Left forelimb (tissue), 1 donor: ENCODE data around the gene NEU1.
A peak's percentile ranks its signal among the peaks of the same experiment; 100 is the strongest.

Experiments
- DNase-seq: peaks from one replicate; pipeline ENCODE4 v3.0.0-alpha.2; 2018; ENCODE audit warnings: low spot score

The NEU1 gene

DNA sequence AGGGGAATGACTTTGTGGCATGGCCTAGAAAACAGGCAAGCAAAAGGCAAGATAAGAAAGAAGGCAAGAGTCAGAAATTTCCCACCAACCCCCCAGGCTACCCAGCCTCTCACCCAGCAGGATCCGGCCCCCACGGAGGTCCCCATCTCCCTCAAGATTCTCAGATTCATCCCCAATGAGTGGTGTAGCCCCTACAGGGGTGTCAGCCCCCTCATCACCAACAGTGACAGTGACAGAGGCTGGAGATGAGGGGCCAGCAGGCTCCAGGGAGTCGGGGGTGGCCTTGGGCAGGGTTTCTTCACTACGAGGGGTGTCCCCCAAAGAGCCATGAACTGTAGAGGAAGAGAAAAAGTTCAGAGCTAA lies 33.9 kb upstream of the NEU1 start:
- DNase-seq, result peak; percentile 51

DNA sequence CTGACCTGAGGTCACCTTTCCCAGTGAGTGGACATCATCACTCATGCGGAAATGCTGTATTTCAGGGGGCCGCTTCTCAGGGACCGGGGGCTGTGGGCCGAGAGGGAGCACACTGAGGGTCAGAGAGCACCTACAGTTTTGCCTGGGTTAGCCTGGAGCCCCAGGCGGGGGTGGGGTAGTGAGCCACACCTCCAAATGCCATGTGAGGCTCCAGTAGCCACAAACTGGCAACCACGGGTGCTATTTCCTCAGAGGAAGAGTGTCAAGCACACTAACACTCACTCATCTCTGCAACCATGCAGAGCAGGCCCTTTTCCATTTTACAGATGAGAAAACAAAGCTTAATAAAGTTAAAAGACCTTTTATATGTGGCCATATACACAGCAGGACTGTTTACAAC lies 30.2 kb upstream of the NEU1 start:
- DNase-seq, result no peak

DNA sequence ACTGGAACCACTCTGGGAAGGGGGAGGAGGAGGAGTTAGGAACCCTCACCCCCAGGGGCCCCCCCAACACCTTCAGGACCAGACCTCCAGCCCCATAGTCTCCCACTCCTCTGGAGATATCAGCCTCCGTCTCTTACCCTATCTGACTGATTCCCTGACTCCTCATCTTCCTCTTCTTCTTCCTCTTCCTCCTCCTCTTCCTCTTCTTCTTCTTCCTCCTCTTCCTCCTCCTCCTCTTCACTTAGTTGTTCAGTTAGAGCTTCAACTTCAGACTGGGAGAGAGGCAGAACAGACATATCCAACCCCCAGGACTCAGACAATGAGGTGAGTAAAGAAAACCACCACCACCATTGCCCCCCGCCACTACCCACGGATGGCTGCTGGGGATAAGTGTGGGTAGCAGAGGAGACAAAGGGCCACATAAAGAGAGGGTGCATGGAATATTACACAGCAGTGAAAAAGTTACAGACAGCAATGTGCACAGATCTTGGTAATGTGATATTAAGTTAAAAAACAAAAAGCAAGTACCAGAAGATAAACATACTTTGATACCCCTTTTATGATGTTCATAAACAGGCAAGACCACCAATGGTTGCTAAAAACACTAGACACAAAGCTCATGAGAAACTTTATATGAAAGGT lies 26.8 kb upstream of the NEU1 start:
- DNase-seq, result peak; percentile 59

DNA sequence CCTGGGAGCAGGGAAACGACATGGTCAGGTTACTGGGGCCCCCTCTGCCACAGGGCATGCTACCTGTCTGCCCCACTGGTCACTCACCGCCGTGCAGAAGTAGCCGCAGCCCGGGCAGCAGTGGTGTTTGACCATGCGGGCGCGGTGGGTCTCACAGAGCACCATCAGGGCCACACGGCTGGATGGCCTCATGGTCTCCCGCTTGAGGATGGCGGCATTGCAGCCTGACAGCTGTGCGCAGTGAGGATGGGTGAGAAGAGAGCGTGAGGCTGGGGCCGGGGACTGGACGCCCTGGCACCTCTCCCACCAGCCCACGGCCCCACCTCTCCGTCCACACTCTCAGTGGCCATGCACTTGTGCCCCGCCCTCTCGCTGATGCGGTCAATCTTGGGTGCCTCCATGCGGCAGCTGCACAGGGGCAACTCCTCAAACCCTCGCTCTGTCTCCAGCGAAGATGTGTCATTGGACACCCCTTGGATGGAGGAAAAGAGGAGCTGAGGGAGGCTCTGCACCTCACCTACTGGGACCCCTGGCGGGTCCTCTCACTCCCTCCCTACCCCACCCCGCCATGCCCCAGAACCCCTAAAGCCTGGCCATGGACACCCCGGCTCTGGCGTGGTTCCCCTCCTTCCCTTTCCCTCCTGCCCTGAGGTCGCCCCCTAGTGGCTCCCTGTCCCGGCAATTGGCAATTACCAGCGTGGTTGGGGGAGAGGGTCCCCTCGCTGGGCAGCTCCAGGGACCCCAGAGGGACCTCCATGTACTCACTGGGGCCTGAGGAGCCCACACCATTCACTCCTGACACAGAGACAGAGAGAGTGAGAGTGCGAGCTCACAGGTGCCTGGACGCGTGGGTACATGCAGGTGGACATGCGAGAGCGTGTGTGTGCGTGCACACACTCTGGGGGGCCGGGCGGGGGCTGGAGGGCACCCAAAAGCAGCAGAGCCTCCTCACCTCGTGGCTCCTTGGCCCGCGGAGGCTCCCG lies 25.9 kb upstream of the NEU1 start:
- DNase-seq, result peak; percentile 62

DNA sequence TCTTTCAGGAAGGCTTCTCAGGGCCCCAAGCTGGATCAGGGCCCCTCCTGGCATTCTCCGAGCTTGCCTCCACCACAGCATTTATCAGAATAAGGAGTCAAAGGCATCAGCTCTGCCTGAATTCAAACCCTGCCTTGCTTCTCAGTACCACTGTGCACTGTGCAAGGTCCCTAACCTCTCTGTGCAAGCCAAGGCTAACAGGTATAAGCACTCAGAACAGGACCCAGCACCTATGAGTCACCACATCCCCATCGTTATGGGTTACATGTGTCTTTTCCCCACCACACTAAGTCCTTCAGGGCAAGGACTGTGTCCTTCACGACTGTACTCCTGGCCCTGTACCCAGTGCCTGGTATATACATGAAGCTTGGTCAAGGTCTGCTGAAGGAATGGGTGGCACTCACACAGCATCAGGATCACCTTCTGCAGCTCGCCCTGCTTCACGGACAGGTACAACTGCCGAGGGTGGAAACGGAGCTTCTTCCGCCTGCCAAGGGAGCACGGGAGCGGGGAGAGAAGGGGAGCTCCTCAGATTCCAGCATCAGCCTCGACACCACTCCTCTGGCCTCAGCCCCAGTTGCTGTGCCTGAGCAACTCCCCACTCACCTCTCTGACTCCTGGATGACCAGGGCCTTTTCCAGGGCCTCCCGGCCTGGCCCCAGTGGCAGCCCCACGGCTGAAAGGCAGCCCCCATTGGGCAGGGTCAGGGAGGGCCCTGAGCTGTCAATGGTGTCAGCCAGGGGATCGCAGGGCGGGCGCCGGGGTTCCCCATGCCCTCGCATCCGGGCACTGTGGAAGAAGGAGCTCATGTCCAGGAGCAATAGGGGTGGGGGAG lies 24.8 kb upstream of the NEU1 start:
- DNase-seq, result peak; percentile 55

DNA sequence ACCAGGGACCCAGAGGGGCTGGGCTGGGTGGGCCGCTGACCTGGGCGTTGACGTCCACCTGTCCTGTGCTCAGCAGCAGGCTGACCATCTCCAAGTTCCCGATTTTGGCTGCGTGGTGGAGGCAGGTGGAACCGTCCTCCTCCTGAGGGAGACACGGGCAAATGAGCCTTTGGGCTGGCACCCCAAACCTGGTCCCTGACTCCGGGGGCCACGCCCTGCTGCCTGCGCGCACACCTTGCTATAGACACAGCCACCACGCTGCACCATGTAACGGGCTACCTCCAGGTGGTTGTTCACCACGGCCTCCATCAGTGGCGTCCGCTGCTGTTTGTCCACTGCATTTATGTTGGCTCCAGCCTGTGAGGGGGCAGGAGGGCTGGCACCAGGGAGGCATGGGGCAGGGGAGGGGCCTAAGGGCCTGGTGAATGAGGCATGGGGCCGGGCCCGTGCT lies 23.9 kb upstream of the NEU1 start:
- DNase-seq, result peak; percentile 52

DNA sequence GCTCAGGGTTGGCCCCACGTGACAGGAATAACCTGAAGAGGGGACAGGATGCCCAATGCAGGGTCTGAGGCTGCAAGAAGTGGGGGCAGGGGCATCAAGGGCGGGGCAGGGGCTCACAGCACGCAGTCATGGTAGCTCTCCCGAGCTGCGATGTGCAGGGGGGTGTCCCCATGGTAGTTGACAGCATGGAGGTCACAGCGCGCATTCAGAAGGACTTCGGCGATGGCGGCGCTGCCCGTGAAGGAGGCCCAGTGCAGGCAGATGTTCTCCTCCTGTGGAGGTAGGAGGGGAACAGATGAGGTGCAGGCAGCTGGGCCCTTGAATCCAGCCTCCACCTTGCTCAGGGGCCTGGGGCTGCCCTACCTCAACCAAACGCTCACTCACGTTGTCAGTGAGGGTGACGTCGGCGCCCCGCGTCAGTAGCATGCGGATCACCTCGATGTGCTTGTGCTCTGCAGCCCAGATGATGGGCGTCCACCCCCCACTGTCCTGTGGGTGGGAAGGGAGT lies 22.0 kb upstream of the NEU1 start:
- DNase-seq, result no peak

DNA sequence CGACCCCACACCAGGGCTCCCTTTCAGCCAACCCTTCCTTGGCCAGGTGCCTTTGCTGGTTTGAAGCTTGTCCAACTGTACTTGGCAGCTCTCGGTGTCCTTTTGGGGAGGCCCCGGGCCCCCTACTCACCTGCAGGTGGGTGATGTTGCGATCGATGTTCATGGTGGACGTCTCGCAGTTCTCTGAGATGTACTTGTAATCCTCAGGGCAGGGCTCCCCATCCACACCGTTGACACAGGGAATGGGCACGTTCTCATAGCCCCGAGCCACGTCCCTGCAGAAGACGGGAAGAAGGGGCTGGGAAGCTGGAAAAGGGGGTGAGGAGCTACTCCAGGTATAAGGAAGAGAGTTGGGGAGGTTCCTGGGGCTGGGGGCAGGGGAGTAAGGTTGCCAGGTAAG lies 21.1 kb upstream of the NEU1 start:
- DNase-seq, result peak; percentile 53

DNA sequence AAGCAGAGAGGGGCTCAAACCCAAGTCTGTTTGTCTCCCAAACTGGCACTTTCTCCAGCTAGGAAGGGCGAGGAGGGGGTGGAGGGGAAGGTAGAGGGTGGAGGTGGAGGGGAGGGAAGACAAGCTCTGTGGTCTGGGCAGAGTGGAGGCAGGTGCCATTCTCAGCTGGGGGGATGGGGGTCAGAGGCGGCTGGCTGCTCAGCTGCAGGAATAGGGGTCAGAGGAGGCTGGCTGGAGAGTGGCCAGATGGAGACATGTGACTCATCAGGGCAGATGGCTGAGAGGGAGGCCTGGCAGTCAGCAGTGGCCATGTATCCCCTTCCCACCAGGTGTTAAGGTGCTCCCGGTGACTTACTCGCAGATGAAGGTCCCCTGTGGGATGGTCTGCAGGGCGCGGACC lies 19.7 kb upstream of the NEU1 start:
- DNase-seq, result no peak

DNA sequence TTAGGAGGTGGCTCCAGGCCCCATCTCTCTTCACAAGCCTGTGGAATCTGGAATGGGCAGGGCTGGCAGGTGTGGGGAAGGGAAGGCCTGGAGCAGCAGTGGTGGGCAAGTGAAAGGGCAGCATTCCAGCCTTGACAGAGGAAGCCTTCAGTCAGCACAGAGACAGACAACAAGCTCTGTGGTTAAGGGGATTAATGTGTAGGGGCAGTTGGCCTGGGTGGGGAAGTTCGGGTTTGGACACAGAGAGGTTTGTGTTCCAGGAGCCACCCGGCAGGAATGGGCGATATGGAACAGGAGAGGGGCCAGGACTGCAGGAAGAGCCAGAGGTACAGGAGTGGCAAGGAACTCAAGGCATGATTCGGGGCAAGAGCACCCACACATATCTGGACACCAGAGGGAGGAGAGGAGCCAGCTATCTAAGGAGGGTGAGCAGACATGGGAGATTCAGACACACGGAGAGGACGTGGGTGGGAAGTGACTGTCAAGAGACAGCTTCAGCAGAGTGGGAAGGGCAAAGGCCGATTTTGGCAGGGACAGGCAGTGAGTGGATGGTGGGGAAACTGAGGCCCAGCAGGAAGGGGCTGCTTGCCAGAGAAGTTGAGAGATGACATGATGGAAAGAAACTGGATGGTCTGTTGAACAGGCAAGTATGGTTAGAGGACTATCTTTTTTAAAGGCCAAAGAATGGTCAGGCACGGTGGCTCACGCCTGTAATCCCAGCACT lies 18.7 kb upstream of the NEU1 start:
- no peak for DNase-seq

DNA sequence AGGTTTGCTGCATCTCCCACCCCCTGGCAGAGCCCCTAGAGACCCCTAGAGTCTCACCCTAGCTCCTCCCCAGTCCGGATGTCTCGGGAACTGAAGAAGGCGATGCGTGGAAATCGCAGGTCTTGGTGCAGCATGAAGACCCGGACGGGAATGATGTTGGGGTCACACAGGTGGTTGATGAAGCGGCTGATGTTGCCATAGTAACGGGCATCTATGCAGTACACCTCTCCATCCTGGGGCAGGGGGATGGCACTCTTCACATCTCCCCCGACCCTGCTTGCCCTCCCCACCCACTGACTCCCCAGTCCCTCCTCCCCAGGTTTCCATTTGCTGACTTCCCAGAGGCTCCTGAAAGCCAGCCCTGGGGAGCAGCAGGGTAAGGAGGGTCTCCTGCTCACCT lies 18.0 kb upstream of the NEU1 start:
- DNase-seq, result peak; percentile 41

DNA sequence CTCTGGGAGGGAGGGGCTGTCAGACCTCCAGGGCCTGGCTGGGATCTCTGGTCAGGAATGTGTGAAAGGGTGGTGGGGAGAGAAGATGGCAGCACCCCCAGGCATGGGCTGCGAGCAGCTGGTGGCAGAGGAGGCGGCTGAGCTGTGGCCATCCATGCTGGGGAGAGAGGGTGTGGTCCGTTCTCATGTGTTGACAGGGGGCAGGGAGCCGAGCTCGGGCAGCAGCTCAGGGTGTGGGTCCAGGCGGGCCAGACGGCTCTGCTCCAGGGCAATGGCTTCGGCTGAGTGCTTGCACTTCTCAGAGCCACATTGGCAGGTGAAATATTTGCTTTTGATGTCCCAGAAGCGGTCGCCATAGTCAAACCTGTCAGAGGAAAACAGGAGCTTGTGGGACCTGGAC lies 17.3 kb upstream of the NEU1 start:
- DNase-seq, result peak; percentile 36

DNA sequence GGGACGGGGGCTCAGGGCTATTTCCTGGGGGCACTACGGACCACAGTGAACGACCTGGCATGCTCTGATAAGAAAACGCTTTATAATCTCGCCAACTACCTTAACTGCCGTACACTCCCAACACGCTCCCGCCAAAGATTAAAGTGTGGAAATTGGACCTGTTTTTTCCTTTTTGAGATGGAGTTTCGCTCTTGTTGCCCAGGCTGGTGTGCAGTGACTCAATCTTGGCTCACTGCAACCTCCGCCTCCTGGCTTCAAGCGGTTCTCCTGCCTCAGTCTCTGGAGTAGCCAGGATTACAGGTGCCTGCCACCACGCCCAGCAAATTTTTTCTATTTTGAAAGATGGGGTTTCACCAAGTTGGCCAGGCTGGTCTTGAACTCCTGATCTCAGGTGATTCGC lies 16.5 kb upstream of the NEU1 start:
- DNase-seq, result no peak

DNA sequence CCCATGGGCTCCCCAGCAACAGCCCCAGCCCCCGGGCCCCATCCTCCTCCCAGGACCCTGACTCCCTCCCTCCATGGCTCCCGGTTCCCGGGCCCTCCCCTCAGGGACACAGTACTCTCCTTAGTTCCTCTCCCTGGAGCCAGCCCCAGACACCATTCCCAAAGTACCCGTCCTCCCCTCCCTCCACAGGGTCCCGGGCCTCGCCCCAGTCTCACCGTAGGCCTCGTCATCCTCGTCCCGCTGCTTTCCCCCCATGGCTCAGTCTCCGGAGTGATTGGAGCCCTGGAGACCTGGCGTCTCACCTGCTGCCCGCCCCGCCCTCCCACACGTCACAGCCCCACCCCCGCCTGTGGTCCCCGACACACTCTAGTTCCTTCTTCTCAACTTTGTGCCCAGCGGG lies 16.1 kb upstream of the NEU1 start, which contains the start of gene SLC44A4:
Gene SLC44A4 (minus strand): TSS at position 272 of the 400 bp plus-strand sequence. CDS start 17 bp downstream, at position 255.
- no peak for DNase-seq

DNA sequence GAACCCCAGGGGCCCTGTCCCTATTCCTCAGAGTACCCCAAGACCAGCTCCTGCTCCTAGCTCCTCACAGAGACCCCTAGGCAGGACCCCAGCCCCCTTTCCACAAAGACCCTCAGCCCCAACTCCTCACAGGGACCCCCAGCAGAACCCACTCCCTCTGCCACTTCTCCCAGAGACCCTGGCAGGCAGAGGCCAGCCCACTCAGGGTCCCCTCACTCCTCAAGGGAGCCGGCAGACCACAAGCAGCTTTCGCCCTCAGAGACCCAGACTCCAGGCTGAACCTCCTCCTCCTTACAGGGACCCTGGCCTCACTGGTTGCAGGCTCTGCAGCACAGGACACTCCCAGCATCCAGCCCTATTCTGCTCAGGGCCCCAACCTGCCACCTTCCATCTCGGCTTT lies 15.6 kb upstream of the NEU1 start:
- peak; percentile 40 for DNase-seq

DNA sequence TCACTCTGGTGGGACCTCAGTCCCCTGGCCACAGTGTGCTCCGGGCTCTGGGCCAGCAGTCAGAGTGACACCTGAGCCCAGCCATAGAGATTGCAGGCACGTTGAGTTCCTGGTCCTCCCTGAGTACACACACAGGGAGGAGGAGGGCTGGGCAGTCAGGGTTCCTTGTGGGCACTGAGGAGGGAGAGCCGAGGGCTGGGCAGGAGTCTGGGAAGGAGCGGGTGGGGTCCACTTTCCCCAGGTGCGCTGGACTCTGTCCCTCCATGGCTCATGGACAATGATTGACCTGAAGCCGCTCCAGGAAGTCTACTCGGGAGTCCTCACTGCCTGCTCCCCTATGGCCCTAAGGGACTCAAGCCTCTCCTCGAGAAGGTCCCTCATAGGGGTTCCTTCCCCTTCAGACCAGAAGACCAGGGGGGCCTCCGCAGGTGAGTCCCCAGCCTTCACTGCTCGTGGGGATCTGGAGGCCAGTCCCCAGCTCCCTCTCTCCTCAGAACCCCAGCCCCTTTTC lies 15.1 kb upstream of the NEU1 start:
- peak; percentile 48 for DNase-seq

DNA sequence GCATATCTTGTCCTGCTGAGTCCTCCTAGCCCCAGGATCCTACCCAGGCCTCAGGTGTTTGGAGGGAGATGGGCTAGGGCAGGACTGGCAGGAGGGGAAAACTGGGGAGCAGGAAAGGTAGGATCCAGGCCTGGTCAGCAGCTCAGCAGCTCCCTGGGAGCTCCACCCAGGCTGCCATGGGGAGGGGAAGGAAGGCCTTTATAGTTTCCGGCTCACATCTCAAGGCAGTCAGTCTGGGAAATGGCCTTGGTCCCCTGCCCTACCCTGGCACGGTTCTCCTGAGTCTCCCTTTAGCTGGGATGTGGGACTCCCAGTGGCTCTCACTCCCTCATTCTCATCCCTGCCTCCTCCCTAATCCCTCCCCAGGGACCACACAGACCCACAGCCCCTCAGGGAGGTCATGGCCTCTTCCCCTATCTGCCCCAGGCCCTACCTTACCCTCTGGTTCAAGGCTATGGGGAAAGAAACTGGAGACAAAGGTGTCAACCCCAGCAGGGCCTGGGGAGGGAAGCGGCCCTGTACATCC lies 14.6 kb upstream of the NEU1 start:
- peak; percentile 48 for DNase-seq

DNA sequence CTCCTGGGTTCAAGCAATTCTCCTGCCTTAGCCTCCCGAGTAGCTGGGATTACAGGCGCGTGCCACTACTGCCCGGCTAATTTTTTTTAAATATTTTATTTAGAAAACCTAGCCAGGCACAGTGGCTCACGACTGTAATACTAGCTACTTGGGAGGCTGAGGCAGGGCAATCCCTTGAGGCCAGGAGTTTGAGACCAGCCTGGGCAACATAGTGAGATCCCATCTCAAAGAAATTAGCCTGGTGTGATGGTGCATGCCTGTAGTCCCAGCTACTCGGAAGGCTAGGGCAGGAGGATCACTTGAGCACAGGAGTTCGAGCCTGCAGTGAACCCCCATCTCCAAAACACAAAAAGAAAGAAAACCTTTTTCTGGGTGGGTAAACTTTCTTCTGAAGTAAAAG lies 13.7 kb upstream of the NEU1 start:
- no peak for DNase-seq

DNA sequence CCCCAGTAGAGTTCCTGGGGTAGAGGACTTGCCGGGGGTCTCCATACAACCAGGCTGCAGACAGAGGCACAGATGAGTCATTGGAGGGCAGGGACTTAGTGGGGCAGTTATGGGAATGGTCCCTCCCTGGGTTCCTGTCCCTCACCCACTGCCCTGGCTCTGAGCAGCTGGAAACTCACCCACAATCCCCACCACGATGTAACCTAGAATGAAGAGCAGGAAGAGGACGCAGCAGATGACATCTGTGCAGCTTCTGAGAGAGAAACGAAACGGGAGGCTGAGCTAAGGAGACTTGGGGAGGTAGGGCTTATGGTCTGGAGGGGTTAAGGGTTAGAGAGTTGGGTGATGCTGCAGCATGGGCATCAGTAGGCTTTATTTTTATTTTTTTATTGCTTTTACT lies 13.3 kb upstream of the NEU1 start:
- peak; percentile 40 for DNase-seq

DNA sequence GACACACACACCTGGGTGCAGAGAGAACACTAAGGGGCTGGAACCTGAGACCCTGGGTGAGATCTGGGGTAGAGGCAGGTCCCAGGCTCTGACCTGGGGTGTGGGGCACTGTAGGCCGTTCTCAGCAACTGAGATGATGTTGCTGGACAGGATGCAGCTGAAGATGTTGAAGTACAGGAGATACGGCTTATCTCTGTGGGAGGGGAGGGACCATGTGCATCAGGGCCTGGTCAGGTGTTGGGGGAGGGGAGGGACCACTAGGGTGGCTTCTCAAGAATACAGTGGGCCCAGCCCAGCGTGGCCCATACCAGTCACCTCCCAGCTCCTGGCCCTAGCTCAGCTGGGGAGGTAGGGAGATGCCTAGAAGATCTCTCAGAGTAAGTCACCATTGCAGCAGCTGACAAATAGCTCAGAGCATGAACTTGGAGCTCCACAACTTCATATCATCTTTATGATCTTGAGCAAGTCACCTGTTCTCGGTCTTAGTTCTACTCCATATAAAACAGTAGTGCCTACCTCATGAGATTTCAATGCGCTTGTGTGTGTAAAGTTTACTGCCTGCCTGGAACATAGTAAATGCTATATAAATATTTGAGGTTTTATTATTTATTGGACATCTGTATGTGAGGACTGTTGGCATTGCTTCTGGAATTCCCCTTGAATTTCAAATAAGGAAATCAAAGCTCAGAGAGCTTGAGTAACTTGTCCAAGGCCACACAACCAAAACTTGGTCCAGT lies 12.4 kb upstream of the NEU1 start:
- no peak for DNase-seq
